GM12878 (cell line): Measurements from ENCODE around the gene ITPKB. TPM values are rescaled to one million over a fixed set of nuclear protein-coding genes. Genes with fewer than 3 reads are reported as not detected.

ENCODE experiments used
- ATAC-seq: fragments of 200-7000 bp; cut with Tn5 transposase; 3 replicates; pipeline ENCODE4 v1.9.1; 2020; ENCODE audit warnings: mild to moderate bottlenecking, moderate library complexity
- BruUV-seq: library from RNA; stranded (reverse); fragments of 400-500 nt; replicated peaks from 2 replicates; lab custom pipeline; 2021; lab: Mats Ljungman, UMichigan
- CTCF ChIA-PET: fragments of 300-600 bp; sonication (Branson Sonifier 250); formaldehyde crosslinking; extraction: SDS; loops from one replicate; lab custom pipeline; 2021; ENCODE audit warnings: inconsistent platforms; lab: Yijun Ruan, JAX
- POLR2A ChIA-PET: fragments of 350-600 bp; formaldehyde crosslinking; extraction: SDS; loops from one replicate; lab custom pipeline; 2021; ENCODE audit warnings: inconsistent platforms; lab: Charles Lee
- RAD21 ChIA-PET: fragments of 300-600 bp; sonication (Branson Sonifier 250); formaldehyde crosslinking; loops from one replicate; lab custom pipeline; 2023; ENCODE audit warnings: antibody characterized with exemption; ENCODE audit not compliant: unreplicated experiment; lab: Charles Lee
- SMC1A ChIA-PET: fragments of 300-600 bp; sonication (Branson Sonifier 250); formaldehyde crosslinking; loops from one replicate; lab custom pipeline; 2023; ENCODE audit not compliant: unreplicated experiment, uncharacterized antibody; lab: Charles Lee
- DNase-seq: peaks from one replicate; pipeline ENCODE4 v3.0.0-alpha.2; 2011; ENCODE audit warnings: low read depth, low spot score
- FAIRE-seq: peaks from 3 replicates; lab custom pipeline; 2011; peaks lifted over from hg19 to GRCh38; lab: Jason Lieb, UNC
- H2AFZ ChIP-seq: 2 replicates; pipeline ENCODE4 v1.6.0; 2011; ENCODE audit warnings: low read depth, low read length, control low read depth; ENCODE audit not compliant: control insufficient read depth
- H3K27ac ChIP-seq: 2 replicates; pipeline ENCODE4 v1.5.1; 2011; ENCODE audit warnings: control low read depth; ENCODE audit not compliant: control insufficient read depth, insufficient read depth
- H3K27me3 ChIP-seq, 2 experiments: replicated peaks in 1 of 2; 2 replicates each; pipeline versions ENCODE4 v1.6.0 to v1.6.1; 2011; ENCODE audit warnings: low read length in 1 of 2; ENCODE audit not compliant: control insufficient read depth in 2 of 2, insufficient read depth in 2 of 2
- H3K36me3 ChIP-seq, 2 experiments: 2 replicates each; pipeline ENCODE4 v1.5.1; 2011; ENCODE audit warnings: low read length in 1 of 2; ENCODE audit not compliant: control insufficient read depth in 2 of 2, insufficient read depth in 2 of 2
- H3K4me1 ChIP-seq: 2 replicates; pipeline ENCODE4 v1.6.1; 2011; ENCODE audit warnings: mild to moderate bottlenecking, low read length, moderate library complexity, mixed read lengths; ENCODE audit not compliant: control insufficient read depth, insufficient read depth
- H3K4me2 ChIP-seq: 2 replicates; pipeline ENCODE4 v1.6.0; 2011; ENCODE audit warnings: control low read depth; ENCODE audit not compliant: control insufficient read depth, insufficient read depth
- H3K4me3 ChIP-seq: fragments of 200-600 bp; sonication (generic); 2 replicates; pipeline ENCODE4 v1.5.1; 2016
- H3K79me2 ChIP-seq: 2 replicates; pipeline ENCODE4 v1.6.0; 2011; ENCODE audit warnings: low read length; ENCODE audit not compliant: control insufficient read depth, insufficient read depth
- H3K9ac ChIP-seq: 2 replicates; pipeline ENCODE4 v1.8.0; 2011; ENCODE audit warnings: low read length, control low read depth, mixed read lengths; ENCODE audit not compliant: control insufficient read depth, insufficient read depth
- H3K9me3 ChIP-seq: replicated peaks from 3 replicates; pipeline ENCODE4 v1.5.1; 2011; ENCODE audit warnings: mild to moderate bottlenecking, low read length; ENCODE audit not compliant: control insufficient read depth, insufficient read depth
- H4K20me1 ChIP-seq: 2 replicates; pipeline ENCODE4 v1.6.0; 2011; ENCODE audit not compliant: control insufficient read depth, insufficient read depth
- CBX3 ChIP-seq: fragments of 200-600 bp; sonication (generic); IDR thresholded peaks from 2 replicates; pipeline ENCODE4 v1.6.1; 2016; ENCODE audit warnings: low read depth, borderline replicate concordance
- FOXM1 ChIP-seq: IDR thresholded peaks from 2 replicates; pipeline ENCODE4 v1.6.1; 2012; ENCODE audit warnings: low read depth, mild to moderate bottlenecking, inconsistent platforms, low read length, moderate library complexity
- KLF5 ChIP-seq: fragments of 450-650 bp; IDR thresholded peaks from 2 replicates; pipeline ENCODE4 v1.6.1; 2014; ENCODE audit warnings: mild to moderate bottlenecking; ENCODE audit not compliant: partially characterized antibody
- PAX8 ChIP-seq: fragments of 450-650 bp; IDR thresholded peaks from 2 replicates; pipeline ENCODE4 v1.6.1; 2017; ENCODE audit warnings: mild to moderate bottlenecking, moderate library complexity
- POU2F2 ChIP-seq: IDR thresholded peaks from 3 replicates; pipeline ENCODE4 v1.6.1; 2011; ENCODE audit warnings: low read depth, mild to moderate bottlenecking, low read length, borderline replicate concordance
- TBL1XR1 ChIP-seq: IDR thresholded peaks from 2 replicates; pipeline ENCODE4 v1.6.1; 2012; ENCODE audit warnings: low read depth, low read length, improper control_type of control experiment
- ZNF207 ChIP-seq: fragments of 450-650 bp; IDR thresholded peaks from 2 replicates; pipeline ENCODE4 v1.6.1; 2014; ENCODE audit warnings: antibody characterized with exemption, mild to moderate bottlenecking, borderline replicate concordance
- WGBS: methylation state at CpG from one replicate; pipeline ENCODE4 v1.1.6; 2016; ENCODE audit warnings: low lambda C conversion rate; ENCODE audit not compliant: insufficient replicate concordance, insufficient coverage; ENCODE audit errors: missing lambda C conversion rate; 5-methylcytosine and 5-hydroxymethylcytosine counted together
- in situ Hi-C: fragments of 300-500 bp; cut with MboI; formaldehyde crosslinking; loops from 9 replicates; pipeline ENCODE4 v1.14.3; 2018; ENCODE audit warnings: mixed read lengths
- intact Hi-C: fragments of 100-400 bp; cut with micrococcal nuclease; formaldehyde crosslinking; loops from one replicate; pipeline ENCODE4 v1.14.2; 2022; ENCODE audit not compliant: unreplicated experiment
- polyA plus RNA-seq, 11 experiments: library from polyadenylated mRNA; depleted of rRNA in 4 of 11; unstranded in 6 of 11; stranded (reverse) in 5 of 11; fragments of >200 nt; fragmentation: Nextera tagmentation in 4 of 11; fragmentation: Illumina TruSeq in 1 of 11; extraction: Ambion mirVana in 4 of 11; extraction: Trizol in 1 of 11; gene quantifications; 1 replicate in 1 of 11; 2 replicates in 10 of 11; pipeline versions ENCODE4 v1.2.1 to v1.2.3, GENCODE V29; 2011 to 2016; ENCODE audit warnings: inconsistent platforms in 2 of 11, missing spikeins in 2 of 11, low read depth in 1 of 11
- total RNA-seq, 4 experiments: library from RNA; depleted of rRNA in 3 of 4; stranded (reverse); fragments of >200 nt in 3 of 4; fragmentation: Illumina TruSeq in 1 of 4; extraction: Trizol in 1 of 4; gene quantifications; 2 replicates each; pipeline versions ENCODE4 v1.2.1 to v1.2.3, GENCODE V29; 2013 to 2021
- TF ChIP-seq, protein P1 (sequence below): IDR thresholded peaks from 2 replicates; pipeline ENCODE4 v1.6.1; 2012; ENCODE audit warnings: low read depth, low read length, improper control_type of control experiment

Gene ITPKB
- total and polyA plus RNA-seq, 10 of the 15 experiments (the other 5 are each of a cell fraction or from before 2014, with no cell fraction given): 1.3 to 38.7 (median 12.9) TPM

DNA sequence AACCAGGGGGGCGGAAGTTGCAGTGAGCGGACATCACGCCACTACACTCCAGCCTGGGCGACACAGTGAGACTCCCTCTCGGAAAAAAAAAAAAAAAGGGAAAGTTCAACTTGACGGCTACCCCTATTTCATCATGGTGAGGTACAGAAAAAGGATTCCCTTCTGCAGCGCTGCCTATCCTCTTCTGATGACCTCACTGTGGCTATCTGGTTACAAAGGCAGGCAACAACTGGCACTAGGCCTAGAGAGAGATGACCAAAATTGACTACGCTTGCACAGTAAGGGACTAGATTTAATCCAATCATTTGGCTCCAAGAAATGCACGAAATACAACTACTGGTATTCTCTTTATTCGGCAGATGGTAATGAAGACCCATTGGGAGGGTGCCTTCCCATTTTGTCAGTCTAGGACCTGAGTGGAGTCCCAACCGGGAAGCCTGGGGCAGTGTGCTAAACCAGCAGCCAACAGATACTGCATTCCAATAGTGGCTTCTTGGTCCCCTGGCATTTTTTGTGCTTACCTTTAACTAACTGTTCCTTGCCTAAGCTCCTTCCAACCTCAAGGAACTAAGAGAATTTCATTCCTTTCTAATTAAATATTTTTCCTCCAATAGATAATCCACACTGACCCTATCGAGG, 36.6 kb downstream of the ITPKB start:
- peak overlapping the region; percentile 83 for H3K4me2 ChIP-seq
- intact Hi-C loops (loop anchor here (2.0 kb wide), 1 partner anchor 50 kb away; no protein-coding TSS in a partner anchor), in situ Hi-C loops (no loop called here)
- SMC1A ChIA-PET: interaction anchor here (0.8 to 2.8 kb wide), 14 partner anchors 10 to 123 kb away, joined by 3 to 12 read pairs (median 4); partner anchors contain the start of gene ITPKB
- CTCF ChIA-PET: interaction anchor here (0.9 to 1.9 kb wide), 8 partner anchors 14 to 124 kb away, joined by 3 to 6 read pairs (median 5); no protein-coding TSS in a partner anchor
- no peaks in the 10 kb centered on the region for H3K27me3 ChIP-seq
- peak overlapping the region; percentile 85; the same call in 1 of the 2 replicates for H2AFZ ChIP-seq
- 67% methylated on average over 7 of the region's 12 CpGs for WGBS
- peaks cover 28% of the 10 kb centered on the region for H3K79me2 ChIP-seq
- POLR2A ChIA-PET: interaction anchor here (0.6 to 3.2 kb wide), 11 partner anchors 9 to 124 kb away, joined by 3 to 20 read pairs (median 4); no protein-coding TSS in a partner anchor
- H3K4me1 ChIP-seq: peaks cover 20% of the 10 kb centered on the region
- H3K9me3 ChIP-seq: no peaks in the 10 kb centered on the region
- FAIRE-seq (no peak), DNase-seq (no peak), ATAC-seq (no peak)
- RAD21 ChIA-PET: interaction anchor here (0.6 to 4.3 kb wide), 14 partner anchors 14 to 126 kb away, joined by 3 to 20 read pairs (median 6); partner anchors contain the start of gene ITPKB
- no peak for TF ChIP-seq ZNF207
- no peak for TF ChIP-seq PAX8
- no peak for TF ChIP-seq CBX3
- no peak for TF ChIP-seq KLF5
- TF ChIP-seq POU2F2: no peak
- TF ChIP-seq TBL1XR1: no peak
- TF ChIP-seq FOXM1: no peak
- TF ChIP-seq, protein P1, sequence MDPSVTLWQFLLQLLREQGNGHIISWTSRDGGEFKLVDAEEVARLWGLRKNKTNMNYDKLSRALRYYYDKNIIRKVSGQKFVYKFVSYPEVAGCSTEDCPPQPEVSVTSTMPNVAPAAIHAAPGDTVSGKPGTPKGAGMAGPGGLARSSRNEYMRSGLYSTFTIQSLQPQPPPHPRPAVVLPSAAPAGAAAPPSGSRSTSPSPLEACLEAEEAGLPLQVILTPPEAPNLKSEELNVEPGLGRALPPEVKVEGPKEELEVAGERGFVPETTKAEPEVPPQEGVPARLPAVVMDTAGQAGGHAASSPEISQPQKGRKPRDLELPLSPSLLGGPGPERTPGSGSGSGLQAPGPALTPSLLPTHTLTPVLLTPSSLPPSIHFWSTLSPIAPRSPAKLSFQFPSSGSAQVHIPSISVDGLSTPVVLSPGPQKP: no peak
- H3K4me3 ChIP-seq: peak overlapping the region; percentile 54
- H3K36me3 ChIP-seq: peaks cover 0 to under 1% of the 10 kb centered on the region in 2 experiments; a peak in 2 of 4 replicates
- H3K9ac ChIP-seq: peak overlapping the region; percentile 82
- peak overlapping the region; percentile 92 for H3K27ac ChIP-seq
- 0 out of 2 replicates have a peak, but pooled peaks cover 2% of the 10 kb centered on the region for H4K20me1 ChIP-seq
- no TSS peak for BruUV-seq
